Frontal cortex (tissue), 4 donors: ENCODE measurements around the gene B3GAT1. TPM values are rescaled to one million over a fixed set of nuclear protein-coding genes. Genes with fewer than 3 reads are reported as not detected.

ENCODE experiments used
- DNase-seq, 2 donors: peaks; one replicate each; pipeline ENCODE4 v3.0.0; 2012; ENCODE audit warnings: low spot score in 2 of 2
- FAIRE-seq: peaks from 2 replicates; lab custom pipeline; 2012; peaks lifted over from hg19 to GRCh38; lab: Jason Lieb, UNC
- total RNA-seq: library from RNA; depleted of rRNA; stranded (reverse); fragments of >200 nt; gene quantifications from one replicate; pipeline ENCODE4 v1.2.3, GENCODE V29; 2014
- donor health status: control.
- donor health status: control.
- donor health status: control.

The B3GAT1 gene
- total RNA-seq, 1 donor from 2014 or later: 47.3 TPM

- FAIRE-seq (no peak), DNase-seq (no peak)
Observed at GRCh38 chr11:134380229-134380628, 31.8 kb downstream of the B3GAT1 start.

GRCh38 chr11:134379241-134379640 lies 32.8 kb downstream of the B3GAT1 start:
- no peak for DNase-seq
- FAIRE-seq: no peak

- DNase-seq (no peak), FAIRE-seq (no peak)
Observed at GRCh38 chr11:134377876-134378275, 34.2 kb downstream of the B3GAT1 start.

DNA sequence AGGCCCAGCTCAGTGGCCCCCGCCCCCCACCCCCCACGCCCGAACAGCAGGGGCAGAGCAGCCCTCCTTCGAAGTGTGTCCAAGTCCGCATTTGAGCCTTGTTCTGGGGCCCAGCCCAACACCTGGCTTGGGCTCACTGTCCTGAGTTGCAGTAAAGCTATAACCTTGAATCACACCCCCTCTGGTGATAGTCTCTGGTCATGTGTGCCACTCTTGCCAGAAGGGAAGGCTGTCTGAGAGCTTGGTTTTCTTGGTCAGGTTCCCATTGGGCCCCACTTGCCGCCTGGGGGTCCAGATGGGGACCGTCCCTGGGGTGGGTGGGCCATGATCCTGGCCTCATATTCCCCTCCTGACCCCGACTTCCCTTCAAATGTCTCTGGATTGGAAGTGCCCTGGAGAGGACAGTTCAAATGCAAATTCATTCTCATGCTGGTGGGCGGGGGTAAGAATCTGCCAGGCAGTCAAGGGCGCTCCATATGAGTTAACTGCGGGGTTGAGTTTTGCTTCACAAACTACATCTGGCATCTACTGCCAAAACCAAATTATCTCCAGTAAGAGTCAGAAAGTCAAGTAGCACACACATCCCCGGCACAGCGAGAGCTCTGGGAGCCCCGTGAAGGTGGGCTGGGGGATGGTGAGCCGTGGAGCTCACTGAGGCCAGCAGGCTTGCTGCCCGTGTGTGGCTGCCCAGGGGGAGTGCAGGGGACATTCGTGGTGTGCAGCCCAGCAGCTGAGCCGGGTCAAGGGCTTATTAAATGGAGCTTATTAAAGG lies 35.7 kb downstream of the B3GAT1 start:
- DNase-seq (no peak), FAIRE-seq (no peak)

DNA sequence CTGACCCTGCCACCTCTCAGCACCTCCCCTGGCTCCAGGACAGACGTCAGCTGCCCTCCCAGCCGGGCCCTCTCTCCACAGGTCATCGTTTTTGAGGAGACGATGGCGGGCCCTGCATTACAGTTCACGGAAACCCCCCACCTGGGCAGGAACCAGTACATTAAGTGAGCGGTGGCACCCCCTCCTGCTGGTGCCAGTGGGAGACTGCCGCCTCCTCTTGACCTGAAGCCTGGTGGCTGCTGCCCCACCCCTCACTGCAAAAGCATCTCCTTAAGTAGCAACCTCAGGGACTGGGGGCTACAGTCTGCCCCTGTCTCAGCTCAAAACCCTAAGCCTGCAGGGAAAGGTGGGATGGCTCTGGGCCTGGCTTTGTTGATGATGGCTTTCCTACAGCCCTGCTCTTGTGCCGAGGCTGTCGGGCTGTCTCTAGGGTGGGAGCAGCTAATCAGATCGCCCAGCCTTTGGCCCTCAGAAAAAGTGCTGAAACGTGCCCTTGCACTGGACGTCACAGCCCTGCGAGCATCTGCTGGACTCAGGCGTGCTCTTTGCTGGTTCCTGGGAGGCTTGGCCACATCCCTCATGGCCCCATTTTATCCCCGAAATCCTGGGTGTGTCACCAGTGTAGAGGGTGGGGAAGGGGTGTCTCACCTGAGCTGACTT lies 37.0 kb downstream of the B3GAT1 start:
- DNase-seq: no peak
- no peak for FAIRE-seq

- no peak for DNase-seq
- FAIRE-seq: no peak
Observed at GRCh38 chr11:134374171-134374570, 37.9 kb downstream of the B3GAT1 start.

GRCh38 chr11:134373591-134374052 lies 38.4 kb downstream of the B3GAT1 start:
- FAIRE-seq (no peak), DNase-seq (no peak)

GRCh38 chr11:134372961-134373360 lies 39.1 kb downstream of the B3GAT1 start:
- FAIRE-seq (no peak), DNase-seq (no peak)

DNA sequence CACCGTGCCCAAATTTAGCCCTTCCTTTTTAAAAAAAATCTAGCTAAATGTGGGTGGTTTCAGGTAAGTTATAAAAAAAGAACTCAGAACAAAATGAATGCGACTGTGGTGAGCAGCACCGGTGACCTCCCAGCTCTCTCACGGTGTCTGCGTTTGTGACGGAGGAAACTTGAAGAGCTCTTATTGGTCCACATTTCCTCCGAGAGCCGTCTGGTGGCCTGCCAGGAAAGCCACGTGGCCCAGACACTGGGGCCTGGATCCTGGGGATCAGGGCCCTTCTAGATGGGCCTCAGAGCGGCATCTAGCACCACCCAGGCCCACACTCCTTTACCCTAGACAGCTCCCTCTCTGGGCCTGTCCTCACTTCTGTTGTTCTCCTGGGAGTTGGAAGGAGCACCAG lies 39.5 kb downstream of the B3GAT1 start:
- no peak for FAIRE-seq
- DNase-seq: no peak

DNA sequence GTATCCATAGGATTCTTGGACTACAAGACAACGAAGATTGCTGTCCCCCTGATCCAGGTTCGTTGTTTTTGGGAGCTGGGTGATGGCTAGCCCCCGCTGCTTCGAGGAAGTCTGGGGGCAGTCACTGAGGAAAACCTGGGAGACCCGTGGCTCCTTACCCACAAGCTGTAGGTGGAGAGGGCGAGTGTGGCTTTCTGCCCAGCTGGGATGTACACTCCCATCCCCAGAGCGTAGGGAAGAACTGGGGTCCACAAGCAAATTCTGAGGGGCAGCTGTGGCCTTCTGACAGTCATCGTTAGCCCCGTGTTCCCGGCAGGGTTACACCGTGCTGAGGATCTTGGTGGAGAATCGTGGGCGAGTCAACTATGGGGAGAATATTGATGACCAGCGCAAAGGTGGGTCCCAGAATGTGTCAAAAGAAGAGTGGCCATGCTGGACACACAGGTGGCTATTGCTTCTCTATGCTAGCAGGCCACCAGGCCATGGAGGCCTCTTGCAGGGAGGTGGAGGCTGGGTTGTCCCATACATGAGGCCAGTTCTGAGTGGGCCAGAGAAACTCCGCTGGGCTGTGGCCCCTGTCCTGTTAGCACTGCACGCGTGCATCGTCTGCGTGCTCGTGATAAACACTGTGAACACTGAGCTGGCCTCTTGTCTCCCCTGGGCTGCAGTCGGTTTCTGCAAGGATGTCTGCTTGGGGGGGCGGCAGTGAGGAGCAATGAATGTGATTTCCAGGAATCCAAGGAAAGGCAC lies 40.4 kb downstream of the B3GAT1 start:
- DNase-seq: no peak
- FAIRE-seq: no peak

DNA sequence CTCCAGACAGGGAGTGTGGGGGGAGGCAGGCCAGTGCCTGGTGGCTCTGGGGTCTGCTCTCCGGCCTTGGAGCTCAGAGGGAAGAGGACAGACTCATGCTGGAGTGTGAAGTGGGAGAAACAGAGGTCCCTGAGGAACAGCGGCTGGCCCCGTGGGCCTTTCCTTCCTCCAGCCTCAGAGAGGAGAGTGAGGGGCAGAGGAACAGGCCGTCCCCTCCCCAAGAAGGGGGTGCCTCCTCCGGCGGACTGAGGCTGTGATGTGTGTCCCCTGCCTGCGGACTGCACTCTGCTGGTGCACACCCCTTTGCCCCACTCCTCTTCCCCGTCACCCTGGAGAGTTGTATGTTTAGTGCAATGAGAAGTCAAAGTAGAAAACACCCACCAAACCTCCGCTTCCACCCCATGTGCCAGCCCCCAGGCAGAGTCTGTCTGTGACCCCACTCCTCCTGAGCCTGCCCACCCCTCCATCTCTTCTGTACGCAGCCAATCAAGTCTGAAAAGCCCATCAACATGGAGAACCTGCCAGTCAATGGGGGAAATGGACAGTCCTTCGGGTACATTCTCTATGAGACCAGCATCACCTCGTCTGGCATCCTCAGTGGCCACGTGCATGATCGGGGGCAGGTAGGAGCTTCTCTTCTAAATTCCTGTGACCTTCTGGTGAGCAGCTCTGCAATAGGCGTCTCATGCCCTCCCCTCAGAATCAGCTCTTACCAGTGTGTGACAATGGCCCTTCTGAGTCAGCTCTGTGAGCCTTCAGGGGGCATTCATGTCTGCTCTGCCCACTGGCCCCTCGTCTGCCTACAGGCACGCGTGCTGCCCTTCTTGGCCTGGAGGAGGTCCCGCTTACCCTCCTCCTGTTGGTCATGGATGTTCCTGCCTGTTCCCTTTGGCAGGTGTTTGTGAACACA lies 41.3 kb downstream of the B3GAT1 start:
- no peak for FAIRE-seq
- no peak for DNase-seq

- FAIRE-seq: no peak
Observed at GRCh38 chr11:134369656-134370525, 42.2 kb downstream of the B3GAT1 start.

DNA sequence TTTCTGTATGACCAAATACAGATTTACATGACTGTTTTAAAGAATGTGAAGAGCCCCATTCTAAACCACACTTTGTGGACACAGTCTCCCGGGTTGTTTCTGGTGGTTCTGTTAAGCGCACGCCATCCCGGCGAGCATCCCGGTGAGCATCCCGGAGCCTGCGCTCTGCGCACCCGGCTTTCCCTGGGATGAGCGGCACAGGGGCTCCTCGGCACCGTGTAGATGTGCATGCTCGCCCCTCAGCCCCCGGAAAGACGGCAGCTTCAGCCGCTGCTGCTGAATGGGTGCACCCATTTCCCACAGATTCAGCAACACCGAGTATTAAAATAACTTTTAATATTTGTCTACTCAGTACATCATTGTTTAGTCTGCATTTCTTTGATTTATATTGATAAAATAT lies 44.3 kb downstream of the B3GAT1 start:
- no peak for FAIRE-seq
- no peak for DNase-seq

More at GRCh38 chr11:134369656-134370525, 42.2 kb downstream of the B3GAT1 start:
- DNase-seq: no peak

GRCh38 chr11:134366254-134366653 lies 45.8 kb downstream of the B3GAT1 start:
- DNase-seq (no peak), FAIRE-seq (no peak)

- FAIRE-seq: no peak
- no peak for DNase-seq
Observed at GRCh38 chr11:134365011-134365925, 46.8 kb downstream of the B3GAT1 start.

- FAIRE-seq (no peak), DNase-seq (no peak)
Observed at GRCh38 chr11:134364261-134364660, 47.8 kb downstream of the B3GAT1 start.

GRCh38 chr11:134363592-134363991 lies 48.5 kb downstream of the B3GAT1 start:
- FAIRE-seq (no peak), DNase-seq (no peak)

DNA sequence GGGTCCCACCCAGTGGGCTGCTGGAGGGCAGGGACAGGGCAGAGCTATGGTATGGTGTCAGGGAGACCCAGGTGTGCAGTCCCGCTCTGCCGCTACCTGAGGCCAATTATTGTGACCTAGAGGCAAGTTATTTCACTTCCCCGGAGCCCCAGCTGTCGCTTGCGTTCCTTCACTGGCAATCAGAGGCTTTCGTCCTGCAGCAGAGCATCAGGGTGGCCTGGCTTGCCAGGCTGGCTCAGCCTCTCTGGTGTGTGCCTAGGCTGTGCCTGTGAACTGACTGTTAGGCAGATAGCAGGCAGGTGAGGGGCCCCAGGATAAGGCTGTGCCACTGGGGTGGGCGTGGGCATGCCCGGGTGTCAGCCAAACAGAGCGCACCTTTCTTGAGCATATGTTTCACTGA lies 48.9 kb downstream of the B3GAT1 start:
- DNase-seq (no peak), FAIRE-seq (no peak)
